Ovary (tissue), 9 donors: ENCODE measurements around the gene TRPT1. TPM values are rescaled to one million over a fixed set of nuclear protein-coding genes. Genes with fewer than 3 reads are reported as not detected.

Source experiments
- DNase-seq, 5 donors: peaks; one replicate each; pipeline ENCODE4 v3.0.0-alpha.2; 2019 to 2020
- H3K27ac ChIP-seq, 2 donors: fragments of 200-600 bp; one replicate each; pipeline versions ENCODE4 v1.5.1 to v1.8.0; 2019 to 2022
- H3K27me3 ChIP-seq: fragments of 200-600 bp; one replicate; pipeline ENCODE4 v1.8.0; 2022
- H3K36me3 ChIP-seq: fragments of 200-600 bp; sonication (generic); one replicate; pipeline ENCODE4 v1.5.1; 2019
- H3K4me1 ChIP-seq: one replicate; pipeline ENCODE4 v1.8.1; 2013; ENCODE audit warnings: mild to moderate bottlenecking, moderate library complexity; ENCODE audit not compliant: insufficient read depth
- H3K4me3 ChIP-seq: fragments of 200-600 bp; sonication (generic); one replicate; pipeline ENCODE4 v1.5.1; 2017
- H3K9me3 ChIP-seq, 2 donors: fragments of 200-600 bp in 1 of 2; sonication (generic) in 1 of 2; one replicate each; pipeline versions ENCODE4 v1.5.1 to v1.8.1; 2013 to 2019; ENCODE audit warnings: mild to moderate bottlenecking in 1 of 2, moderate library complexity in 1 of 2
- EP300 ChIP-seq: sonication (generic); formaldehyde crosslinking; IDR thresholded peaks from one replicate; pipeline ENCODE4 v1.6.1; 2017; ENCODE audit warnings: antibody characterized with exemption
- POLR2A ChIP-seq: fragments of 450-650 bp; IDR thresholded peaks from one replicate; pipeline ENCODE4 v1.6.1; 2017; ENCODE audit warnings: antibody characterized with exemption, mild to moderate bottlenecking, moderate library complexity
- WGBS, 3 donors: extraction: QIAGEN DNeasy Blood & Tissue Kit in 1 of 3; methylation state at CpG; one replicate each; pipeline versions ENCODE4 v1.1.5 to v1.1.7; 2013 to 2017; 5-methylcytosine and 5-hydroxymethylcytosine counted together
- intact Hi-C, 4 donors: fragments of 100-400 bp; cut with DNase I; formaldehyde crosslinking; loops; one replicate each; pipeline versions ENCODE4 v1.11.0 to v1.15.1; 2022 to 2023
- polyA plus RNA-seq, 2 donors: library from polyadenylated mRNA; stranded (reverse); fragments of 200-250 nt in 1 of 2; fragments of 350-450 nt in 1 of 2; fragmentation: Illumina TruSeq in 1 of 2; extraction: RNeasy Lipid Tissue Mini Kit (QIAGEN cat#74804) in 1 of 2; gene quantifications; one replicate each; pipeline ENCODE4 v1.2.3, GENCODE V29; 2013 to 2014
- total RNA-seq, 7 donors: library from RNA; depleted of rRNA in 2 of 7; stranded (reverse); fragments of >200 nt in 2 of 7; fragmentation: NEBNext Ultra II Directional in 3 of 7; extraction: Animal tissue kit (Norgen Biotek cat#: 25700) in 3 of 7; gene quantifications; one replicate each; pipeline versions ENCODE4 v1.1.0 to v1.2.4, GENCODE V29; 2016 to 2023
- TF ChIP-seq, protein P1 (sequence below), 3 donors: fragments of 450-650 bp in 2 of 3; fragments of 200-600 bp in 1 of 3; IDR thresholded peaks; one replicate each; pipeline versions ENCODE4 v1.5.1 to v1.8.0; 2016 to 2022; ENCODE audit warnings: antibody characterized with exemption in 3 of 3, mild to moderate bottlenecking in 1 of 3
- donor health status: DM: no; HTN: no; CAD: no; lungs with moderate emphysema.
- donor health status: DM: no; HTN: no; CAD: no.
- donor health status: Bipolar disorder and iron deficiency.
- donor health status: DM: yes; HTN: yes; CAD: no.
- donor health status: DM: no; HTN: no; CAD: no.
- donor health status: DM: yes; HTN: yes; CAD: no.

The TRPT1 gene
- total and polyA plus RNA-seq, 9 donors = 16.6 to 41.4 (median 32.6) TPM

GRCh38 chr11:64224891-64225607 is 937 bp downstream of the TRPT1 start:
- no peaks in the 10 kb centered on the region for H3K9me3 ChIP-seq
- peak overlapping the region; percentile 52 to 62 for H3K27ac ChIP-seq
- peak; percentile 12 to 50 (median 43) for DNase-seq
- TF ChIP-seq EP300 (no peak), POLR2A (no peak)
- TF ChIP-seq, protein P1, sequence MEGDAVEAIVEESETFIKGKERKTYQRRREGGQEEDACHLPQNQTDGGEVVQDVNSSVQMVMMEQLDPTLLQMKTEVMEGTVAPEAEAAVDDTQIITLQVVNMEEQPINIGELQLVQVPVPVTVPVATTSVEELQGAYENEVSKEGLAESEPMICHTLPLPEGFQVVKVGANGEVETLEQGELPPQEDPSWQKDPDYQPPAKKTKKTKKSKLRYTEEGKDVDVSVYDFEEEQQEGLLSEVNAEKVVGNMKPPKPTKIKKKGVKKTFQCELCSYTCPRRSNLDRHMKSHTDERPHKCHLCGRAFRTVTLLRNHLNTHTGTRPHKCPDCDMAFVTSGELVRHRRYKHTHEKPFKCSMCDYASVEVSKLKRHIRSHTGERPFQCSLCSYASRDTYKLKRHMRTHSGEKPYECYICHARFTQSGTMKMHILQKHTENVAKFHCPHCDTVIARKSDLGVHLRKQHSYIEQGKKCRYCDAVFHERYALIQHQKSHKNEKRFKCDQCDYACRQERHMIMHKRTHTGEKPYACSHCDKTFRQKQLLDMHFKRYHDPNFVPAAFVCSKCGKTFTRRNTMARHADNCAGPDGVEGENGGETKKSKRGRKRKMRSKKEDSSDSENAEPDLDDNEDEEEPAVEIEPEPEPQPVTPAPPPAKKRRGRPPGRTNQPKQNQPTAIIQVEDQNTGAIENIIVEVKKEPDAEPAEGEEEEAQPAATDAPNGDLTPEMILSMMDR (IDR thresholded peaks at IDR 0.05) = no peak
- intact Hi-C loops = no loop called here
- H3K4me1 ChIP-seq = peaks cover 23% of the 10 kb centered on the region
- H3K36me3 ChIP-seq = no peaks in the 10 kb centered on the region
- no peaks in the 10 kb centered on the region for H3K27me3 ChIP-seq
- WGBS, 3 donors = 62 to 67% (median 65%) methylated on average over 22 of the region's 22 CpGs
- H3K4me3 ChIP-seq = peak overlapping the region; percentile 64

GRCh38 chr11:64224151-64224890 is 1.7 kb downstream of the TRPT1 start:
- Histone ChIP-seq H3K27me3 (no peaks in the 10 kb centered on the region), H3K27ac (no peak overlapping the region), H3K4me3 (no peak overlapping the region), H3K4me1 (peaks cover 20% of the 10 kb centered on the region), H3K9me3 (no peaks in the 10 kb centered on the region), H3K36me3 (no peaks in the 10 kb centered on the region)
- WGBS, 3 donors = 84 to 88% (median 87%) methylated on average over 8 to 17 of the region's 17 CpGs
- intact Hi-C loops = no loop called here
- no peak for TF ChIP-seq POLR2A
- TF ChIP-seq, protein P1 (IDR thresholded peaks at IDR 0.05) = no peak
- TF ChIP-seq EP300 = no peak
- peak; percentile 16 to 41 (median 31) for DNase-seq

GRCh38 chr11:64223001-64223651 is 2.9 kb downstream of the TRPT1 start:
- Histone ChIP-seq H3K4me3 (no peak overlapping the region), H3K27me3 (no peaks in the 10 kb centered on the region), H3K36me3 (no peaks in the 10 kb centered on the region), H3K27ac (no peak overlapping the region), H3K4me1 (peaks cover 20% of the 10 kb centered on the region), H3K9me3 (no peaks in the 10 kb centered on the region)
- DNase-seq = peak; percentile 24 to 57 (median 30)
- TF ChIP-seq EP300 = no peak
- TF ChIP-seq, protein P1 (IDR thresholded peaks at IDR 0.05) = no peak
- TF ChIP-seq POLR2A = no peak
- intact Hi-C loops = no loop called here
- WGBS, 3 donors = 63 to 70% (median 67%) methylated on average over 24 of the region's 24 CpGs

DNA sequence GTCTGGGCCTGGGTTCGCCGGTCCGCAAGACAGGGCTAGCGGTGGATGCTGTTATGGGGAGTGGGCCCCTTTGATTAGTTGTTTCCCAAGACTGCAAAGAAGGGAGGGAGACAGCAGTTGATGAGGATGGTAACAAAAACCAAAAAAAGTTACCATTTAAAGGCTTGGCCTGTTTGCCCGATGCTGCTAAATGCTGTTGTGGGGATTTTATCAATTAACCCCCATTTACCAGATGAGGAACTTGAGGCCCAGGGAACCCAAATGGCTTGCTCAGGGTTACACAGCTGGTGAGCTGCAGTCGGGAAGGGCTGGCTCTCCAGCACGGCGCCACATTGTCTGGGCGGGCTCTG is 3.4 kb downstream of the TRPT1 start:
- Histone ChIP-seq H3K9me3 (no peaks in the 10 kb centered on the region), H3K27me3 (no peaks in the 10 kb centered on the region), H3K4me1 (peaks cover 20% of the 10 kb centered on the region), H3K36me3 (no peaks in the 10 kb centered on the region), H3K4me3 (no peak overlapping the region), H3K27ac (no peak overlapping the region)
- WGBS, 3 donors = 54 to 69% (median 62%) methylated on average over 9 of the region's 9 CpGs
- TF ChIP-seq, protein P1 (IDR thresholded peaks at IDR 0.05) = no peak
- TF ChIP-seq EP300 = no peak
- TF ChIP-seq POLR2A = no peak
- no peak for DNase-seq
- intact Hi-C loops = no loop called here
